NB4 (cell line): ENCODE data around the gene NPHP3.

Source experiments
- DNase-seq: peaks from one replicate; pipeline ENCODE4 v3.0.0; 2010; ENCODE audit warnings: low read depth
- H3K4me3 ChIP-seq: one replicate; pipeline ENCODE4 v1.5.1; 2011; ENCODE audit warnings: mild to moderate bottlenecking, low read depth, low read length, moderate library complexity
- MYC ChIP-seq: IDR thresholded peaks from 2 replicates; pipeline ENCODE4 v1.6.1; 2011; ENCODE audit warnings: low read depth, low read length
- POLR2A ChIP-seq: IDR thresholded peaks from 2 replicates; pipeline ENCODE4 v1.6.1; 2011; ENCODE audit warnings: mild to moderate bottlenecking; ENCODE audit not compliant: insufficient read length; ENCODE audit errors: extremely low read depth
- TF ChIP-seq, protein P1 (sequence below): IDR thresholded peaks from 2 replicates; pipeline ENCODE4 v1.6.1; 2011; ENCODE audit warnings: low read depth, low read length
- TF ChIP-seq, protein P2 (sequence below): IDR thresholded peaks from one replicate; pipeline ENCODE4 v1.5.1; 2012; ENCODE audit warnings: low read depth, low read length

The NPHP3 gene

DNA sequence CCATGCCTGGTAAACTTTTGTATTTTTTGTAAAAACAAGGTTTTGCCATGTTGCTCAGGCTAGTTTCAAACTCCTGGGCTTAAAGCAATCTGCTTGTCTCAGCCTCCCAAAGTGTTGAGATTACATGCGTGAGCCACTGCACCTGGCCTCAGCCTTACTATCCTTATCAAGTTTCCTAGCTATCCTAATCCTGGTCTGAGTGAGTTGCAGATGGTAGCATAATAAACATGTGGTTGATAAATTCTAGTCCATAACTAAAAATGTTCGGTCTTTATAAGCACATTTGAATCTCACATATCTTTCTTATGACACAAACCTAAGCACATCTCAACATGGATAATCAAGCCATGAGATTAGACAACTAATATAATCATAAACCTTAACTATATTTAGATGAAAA is 18.5 kb downstream of the NPHP3 start:
- TF ChIP-seq MYC (no peak), POLR2A (no peak)
- TF ChIP-seq, protein P1, sequence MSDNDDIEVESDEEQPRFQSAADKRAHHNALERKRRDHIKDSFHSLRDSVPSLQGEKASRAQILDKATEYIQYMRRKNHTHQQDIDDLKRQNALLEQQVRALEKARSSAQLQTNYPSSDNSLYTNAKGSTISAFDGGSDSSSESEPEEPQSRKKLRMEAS, result no peak
- TF ChIP-seq, protein P2, sequence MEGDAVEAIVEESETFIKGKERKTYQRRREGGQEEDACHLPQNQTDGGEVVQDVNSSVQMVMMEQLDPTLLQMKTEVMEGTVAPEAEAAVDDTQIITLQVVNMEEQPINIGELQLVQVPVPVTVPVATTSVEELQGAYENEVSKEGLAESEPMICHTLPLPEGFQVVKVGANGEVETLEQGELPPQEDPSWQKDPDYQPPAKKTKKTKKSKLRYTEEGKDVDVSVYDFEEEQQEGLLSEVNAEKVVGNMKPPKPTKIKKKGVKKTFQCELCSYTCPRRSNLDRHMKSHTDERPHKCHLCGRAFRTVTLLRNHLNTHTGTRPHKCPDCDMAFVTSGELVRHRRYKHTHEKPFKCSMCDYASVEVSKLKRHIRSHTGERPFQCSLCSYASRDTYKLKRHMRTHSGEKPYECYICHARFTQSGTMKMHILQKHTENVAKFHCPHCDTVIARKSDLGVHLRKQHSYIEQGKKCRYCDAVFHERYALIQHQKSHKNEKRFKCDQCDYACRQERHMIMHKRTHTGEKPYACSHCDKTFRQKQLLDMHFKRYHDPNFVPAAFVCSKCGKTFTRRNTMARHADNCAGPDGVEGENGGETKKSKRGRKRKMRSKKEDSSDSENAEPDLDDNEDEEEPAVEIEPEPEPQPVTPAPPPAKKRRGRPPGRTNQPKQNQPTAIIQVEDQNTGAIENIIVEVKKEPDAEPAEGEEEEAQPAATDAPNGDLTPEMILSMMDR, result no peak
- no peak for DNase-seq
- no peak overlapping the region for H3K4me3 ChIP-seq

DNA sequence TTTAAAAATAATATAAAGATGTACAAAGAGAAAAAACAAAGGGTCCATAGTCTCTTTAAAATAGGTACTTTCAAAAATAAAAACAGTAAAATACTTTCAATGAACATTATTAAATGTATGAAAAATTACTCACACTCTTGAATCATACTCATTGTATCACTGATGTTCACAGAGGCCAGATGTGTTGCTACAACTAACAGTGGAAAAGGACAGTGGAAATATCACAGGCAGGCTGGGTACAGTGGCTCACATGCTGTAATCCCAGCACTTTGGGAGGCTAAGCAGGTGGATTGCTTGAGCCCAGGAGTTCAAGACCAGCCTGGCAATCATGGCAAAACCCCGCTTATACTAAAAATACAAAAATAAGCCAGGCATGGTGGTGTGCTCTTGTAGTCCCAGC is 26.8 kb downstream of the NPHP3 start:
- TF ChIP-seq MYC (no peak), POLR2A (no peak)
- TF ChIP-seq, protein P2, result no peak
- TF ChIP-seq, protein P1, result no peak
- H3K4me3 ChIP-seq, result no peak overlapping the region
- DNase-seq, result no peak

DNA sequence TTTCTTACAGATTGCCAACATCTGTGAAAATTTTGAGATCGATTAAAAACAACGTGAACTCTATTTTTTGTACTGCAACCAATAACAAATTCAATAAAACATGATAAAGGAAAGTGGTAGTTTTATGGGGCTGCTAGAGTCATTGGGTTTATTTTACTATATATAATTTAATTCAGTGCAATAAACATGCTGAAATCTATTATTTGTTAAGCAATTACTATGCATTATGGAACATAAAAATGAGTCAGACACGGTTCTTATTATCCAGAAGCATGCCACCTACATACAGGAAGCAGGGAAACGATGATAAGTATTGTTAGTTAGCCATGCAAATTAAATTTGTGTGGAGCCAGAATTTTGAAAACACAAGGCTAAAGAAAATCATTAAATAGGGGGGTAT is 27.2 kb downstream of the NPHP3 start:
- TF ChIP-seq, protein P2, result no peak
- TF ChIP-seq, protein P1, result no peak
- no peak for TF ChIP-seq MYC
- no peak for TF ChIP-seq POLR2A

DNA sequence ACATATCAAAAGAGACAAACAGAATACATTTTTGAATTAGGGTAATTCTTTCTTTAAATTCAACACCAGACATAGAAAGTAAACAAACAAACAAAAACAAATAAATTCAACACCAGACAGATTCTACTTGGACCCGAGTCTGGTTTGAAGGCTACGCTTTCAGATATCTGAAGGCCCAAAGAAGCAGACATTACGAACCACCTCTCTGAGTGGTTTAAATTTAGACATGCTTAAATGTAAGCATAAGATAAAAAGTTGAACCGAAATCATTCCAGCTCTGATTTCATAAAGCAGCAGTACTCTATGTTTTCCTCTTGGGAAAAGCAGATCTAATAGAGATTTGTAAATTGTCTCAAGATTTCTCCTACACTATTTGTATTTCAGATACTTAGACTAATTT is 32.2 kb downstream of the NPHP3 start:
- DNase-seq, result no peak
- H3K4me3 ChIP-seq, result no peak overlapping the region
- TF ChIP-seq MYC (no peak), POLR2A (no peak)
- TF ChIP-seq, protein P1, result no peak
- TF ChIP-seq, protein P2, result no peak

More for the DNA sequence above, 27.2 kb downstream of the NPHP3 start:
- DNase-seq, result no peak
- no peak overlapping the region for H3K4me3 ChIP-seq

DNA sequence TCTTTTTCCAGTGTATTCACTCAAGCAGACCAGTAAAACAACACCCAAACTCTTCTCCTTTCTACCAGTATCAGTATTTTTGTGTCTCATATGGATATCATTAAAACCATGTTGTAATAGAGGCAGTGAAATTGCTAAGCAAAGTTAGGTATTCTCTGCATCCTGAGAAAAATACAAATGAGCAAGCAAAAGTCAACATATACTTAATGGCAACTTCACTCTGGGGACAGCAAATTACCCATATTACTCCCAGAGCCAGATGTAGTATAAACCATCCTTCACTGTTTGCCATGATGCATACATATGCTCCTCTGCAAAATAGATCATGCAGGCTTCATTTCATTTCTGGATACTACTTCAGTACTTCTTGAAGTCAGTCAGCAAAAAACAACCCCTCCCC is 40.0 kb downstream of the NPHP3 start:
- TF ChIP-seq, protein P2, result no peak
- TF ChIP-seq POLR2A (no peak), MYC (no peak)
- TF ChIP-seq, protein P1, result no peak
- H3K4me3 ChIP-seq, result no peak overlapping the region
- no peak for DNase-seq

DNA sequence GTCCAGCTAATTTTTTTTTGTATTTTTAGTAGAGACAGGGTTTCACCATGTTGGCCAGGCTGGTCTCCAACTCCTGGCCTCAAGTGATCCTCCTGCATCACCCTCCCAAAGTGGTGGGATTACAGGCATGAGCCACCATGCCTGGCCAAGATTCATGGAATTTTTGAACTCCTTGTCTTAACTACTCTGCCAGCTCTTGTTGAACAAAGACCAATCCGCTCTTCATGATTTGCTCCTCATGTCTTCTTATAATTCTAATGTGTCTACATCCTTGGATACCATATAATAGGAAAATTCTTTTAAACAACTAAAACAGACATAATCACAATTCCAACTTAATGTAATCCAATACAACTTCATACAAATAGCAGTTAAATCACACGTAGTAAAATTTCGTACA is 40.8 kb downstream of the NPHP3 start:
- no peak overlapping the region for H3K4me3 ChIP-seq
- TF ChIP-seq, protein P1, result no peak
- TF ChIP-seq POLR2A (no peak), MYC (no peak)
- TF ChIP-seq, protein P2, result no peak
- DNase-seq, result no peak
